ENCODE results near the gene C1orf21.

The C1orf21 gene

GRCh38 chr1:184483101-184483683 is 96.4 kb downstream of the C1orf21 start:
- no peak for DNase-seq (ENCODE audit: low read depth in 1 of 2, low spot score in 1 of 2)

GRCh38 chr1:184485751-184486723 is 99.2 kb downstream of the C1orf21 start:
- no peak for DNase-seq (ENCODE audit: low read depth in 1 of 2, low spot score in 1 of 2)

- DNase-seq (ENCODE audit: low read depth in 1 of 2, low spot score in 1 of 2) = no peak
These were observed 100.1 kb downstream of the C1orf21 start for GRCh38 chr1:184486761-184487445.

GRCh38 chr1:184487531-184488193 is 100.8 kb downstream of the C1orf21 start:
- DNase-seq (ENCODE audit: low read depth in 1 of 2, low spot score in 1 of 2) = no peak

GRCh38 chr1:184489908-184490307 is 103.1 kb downstream of the C1orf21 start:
- no peak for DNase-seq (ENCODE audit: low read depth in 1 of 2, low spot score in 1 of 2)

- no peak for DNase-seq (ENCODE audit: low read depth in 1 of 2, low spot score in 1 of 2)
These were observed 105.7 kb downstream of the C1orf21 start for GRCh38 chr1:184492536-184492935.

GRCh38 chr1:184493987-184494388 is 107.2 kb downstream of the C1orf21 start:
- DNase-seq (ENCODE audit: low read depth in 1 of 2, low spot score in 1 of 2) = no peak

- no peak for DNase-seq (ENCODE audit: low read depth in 1 of 2, low spot score in 1 of 2)
These were observed 108.1 kb downstream of the C1orf21 start for GRCh38 chr1:184494929-184495328.

GRCh38 chr1:184497959-184498723 is 111.3 kb downstream of the C1orf21 start:
- no peak for DNase-seq (ENCODE audit: low read depth in 1 of 2, low spot score in 1 of 2)

- DNase-seq (ENCODE audit: low read depth in 1 of 2, low spot score in 1 of 2) = no peak
These were observed 112.8 kb downstream of the C1orf21 start for GRCh38 chr1:184499616-184500015.

- DNase-seq (ENCODE audit: low read depth in 1 of 2, low spot score in 1 of 2) = no peak
These were observed 115.3 kb downstream of the C1orf21 start for GRCh38 chr1:184502161-184502560.

GRCh38 chr1:184503221-184503749 is 116.5 kb downstream of the C1orf21 start:
- no peak for DNase-seq (ENCODE audit: low read depth in 1 of 2, low spot score in 1 of 2)

GRCh38 chr1:184504040-184504954 is 117.5 kb downstream of the C1orf21 start:
- no peak for DNase-seq (ENCODE audit: low read depth in 1 of 2, low spot score in 1 of 2)

- DNase-seq (ENCODE audit: low read depth in 1 of 2, low spot score in 1 of 2) = no peak
These were observed 118.1 kb downstream of the C1orf21 start for GRCh38 chr1:184504955-184505338.

- DNase-seq (ENCODE audit: low read depth in 1 of 2, low spot score in 1 of 2) = no peak
These were observed 119.7 kb downstream of the C1orf21 start for GRCh38 chr1:184506481-184506880.

- no peak for DNase-seq (ENCODE audit: low read depth in 1 of 2, low spot score in 1 of 2)
These were observed 120.3 kb downstream of the C1orf21 start for GRCh38 chr1:184507165-184507564.

- DNase-seq (ENCODE audit: low read depth in 1 of 2, low spot score in 1 of 2) = no peak
These were observed 120.9 kb downstream of the C1orf21 start for GRCh38 chr1:184507604-184508280.

GRCh38 chr1:184509105-184509504 is 122.3 kb downstream of the C1orf21 start:
- DNase-seq (ENCODE audit: low read depth in 1 of 2, low spot score in 1 of 2) = no peak

GRCh38 chr1:184510110-184510509 is 123.3 kb downstream of the C1orf21 start:
- DNase-seq (ENCODE audit: low read depth in 1 of 2, low spot score in 1 of 2) = no peak

Data from activated CD4-positive, alpha-beta T cell treated with anti-CD3 and anti-CD28 coated beads, Interleukin-2, amount 50 U/mL, for 24 hours (primary cell).